Activated B cell treated with CpG ODN at 0.5 μM for 24 hours (primary cell): Measurements from ENCODE around the gene RPS6KA2. TPM values are rescaled to one million over a fixed set of nuclear protein-coding genes. Genes with fewer than 3 reads are reported as not detected.

Experiments used
- ATAC-seq: fragments of 200-7000 bp; cut with Tn5 transposase; one replicate; pipeline ENCODE4 v1.10.0; 2021; ENCODE audit warnings: low read depth, mild to moderate bottlenecking, moderate library complexity
- CTCF ChIA-PET: fragments of 350-600 bp; sonication (Branson Sonifier 250); formaldehyde crosslinking; loops from one replicate; lab custom pipeline; 2021; ENCODE audit warnings: antibody characterized with exemption; lab: Charles Lee
- POLR2A ChIA-PET: fragments of 350-600 bp; sonication (Branson Sonifier 250); formaldehyde crosslinking; loops from one replicate; lab custom pipeline; 2021; ENCODE audit warnings: antibody characterized with exemption; lab: Charles Lee
- DNase-seq: peaks from one replicate; pipeline ENCODE4 v3.0.0; 2022
- H3K27ac Mint-ChIP-seq: one replicate; pipeline ENCODE4 v1.8.0; 2020; ENCODE audit warnings: mixed read lengths
- H3K27me3 Mint-ChIP-seq: one replicate; pipeline ENCODE4 v1.8.0; 2021; ENCODE audit warnings: mixed read lengths
- H3K36me3 Mint-ChIP-seq: one replicate; pipeline ENCODE4 v1.8.0; 2021; ENCODE audit warnings: low read depth, mixed read lengths
- H3K4me1 Mint-ChIP-seq: one replicate; pipeline ENCODE4 v1.8.0; 2021; ENCODE audit warnings: mixed read lengths
- H3K4me3 Mint-ChIP-seq: one replicate; pipeline ENCODE4 v1.8.0; 2020; ENCODE audit warnings: mild to moderate bottlenecking, mixed read lengths
- H3K9me3 Mint-ChIP-seq: one replicate; pipeline ENCODE4 v1.8.0; 2020; ENCODE audit warnings: mixed read lengths
- CTCF ChIP-seq: fragments of 200-600 bp; IDR thresholded peaks from one replicate; pipeline ENCODE4 v1.8.0; 2022; ENCODE audit warnings: antibody characterized with exemption, mild to moderate bottlenecking
- intact Hi-C: fragments of 100-400 bp; cut with micrococcal nuclease; formaldehyde crosslinking; loops from one replicate; pipeline ENCODE4 v1.15.1; 2024
- total RNA-seq: library from RNA; stranded (reverse); gene quantifications from 2 replicates; pipeline ENCODE4 v1.2.3, GENCODE V29; 2022

The RPS6KA2 gene
- total RNA-seq, 1 donor from 2014 or later: 14.4 TPM

- POLR2A ChIA-PET: no interaction called here
These were observed 176.7 kb downstream of the RPS6KA2 start for GRCh38 chr6:166450167-166450873.

GRCh38 chr6:166449641-166450040 lies 177.4 kb downstream of the RPS6KA2 start:
- H3K36me3 Mint-ChIP-seq: peaks cover 12% of the 10 kb centered on the region
- ATAC-seq: no peak
- CTCF ChIA-PET: no interaction called here
- H3K27ac Mint-ChIP-seq: no peak overlapping the region
- H3K9me3 Mint-ChIP-seq: peaks cover 6% of the 10 kb centered on the region
- H3K4me3 Mint-ChIP-seq: no peak overlapping the region
- intact Hi-C loops: loop anchor here (10.0 kb wide), 1 partner anchor 325 kb away; no protein-coding TSS in a partner anchor
- peaks cover 2% of the 10 kb centered on the region for H3K27me3 Mint-ChIP-seq
- POLR2A ChIA-PET: no interaction called here
- H3K4me1 Mint-ChIP-seq: no peaks in the 10 kb centered on the region
- no peak for TF ChIP-seq CTCF
- DNase-seq: no peak

More at GRCh38 chr6:166450167-166450873, 176.7 kb downstream of the RPS6KA2 start:
- no peaks in the 10 kb centered on the region for H3K4me1 Mint-ChIP-seq
- ATAC-seq: no peak
- CTCF ChIA-PET: no interaction called here
- TF ChIP-seq CTCF: no peak
- H3K27ac Mint-ChIP-seq: no peak overlapping the region
- H3K9me3 Mint-ChIP-seq: peaks cover 6% of the 10 kb centered on the region
- peaks cover 2% of the 10 kb centered on the region for H3K27me3 Mint-ChIP-seq
- peaks cover 12% of the 10 kb centered on the region for H3K36me3 Mint-ChIP-seq
- DNase-seq: no peak
- intact Hi-C loops: loop anchor here (10.0 kb wide), 1 partner anchor 324 kb away; no protein-coding TSS in a partner anchor
- H3K4me3 Mint-ChIP-seq: no peak overlapping the region

GRCh38 chr6:166449036-166449435 lies 178.0 kb downstream of the RPS6KA2 start:
- ChIA-PET CTCF (no interaction called here), POLR2A (no interaction called here)
- no peak overlapping the region for H3K27ac Mint-ChIP-seq
- no peak for ATAC-seq
- H3K27me3 Mint-ChIP-seq: peaks cover 2% of the 10 kb centered on the region
- H3K36me3 Mint-ChIP-seq: peaks cover 12% of the 10 kb centered on the region
- no peaks in the 10 kb centered on the region for H3K4me1 Mint-ChIP-seq
- no peak for TF ChIP-seq CTCF
- intact Hi-C loops: no loop called here
- peaks cover 6% of the 10 kb centered on the region for H3K9me3 Mint-ChIP-seq
- no peak for DNase-seq
- H3K4me3 Mint-ChIP-seq: no peak overlapping the region

GRCh38 chr6:166448432-166448831 lies 178.6 kb downstream of the RPS6KA2 start:
- H3K27me3 Mint-ChIP-seq: peaks cover 2% of the 10 kb centered on the region
- ChIA-PET POLR2A (no interaction called here), CTCF (no interaction called here)

More at GRCh38 chr6:166448432-166448831, 178.6 kb downstream of the RPS6KA2 start:
- Mint-ChIP-seq H3K4me1 (no peaks in the 10 kb centered on the region), H3K9me3 (peaks cover 3% of the 10 kb centered on the region), H3K36me3 (peaks cover 12% of the 10 kb centered on the region), H3K4me3 (no peak overlapping the region), H3K27ac (no peak overlapping the region)
- intact Hi-C loops: no loop called here
- DNase-seq (no peak), ATAC-seq (no peak)
- no peak for TF ChIP-seq CTCF
